ENCODE measurements around the gene IGHMBP2. TPM values are rescaled to one million over a fixed set of nuclear protein-coding genes. Genes with fewer than 3 reads are reported as not detected.

The IGHMBP2 gene
- total RNA-seq, 2 experiments from 2014 or later: 17.5 to 37.9 TPM

GRCh38 chr11:68974421-68975194, 70.9 kb downstream of the IGHMBP2 start:
- CTCF ChIA-PET (ENCODE audit: unreplicated experiment): interaction anchor here (0.5 kb wide), 1 partner anchor 19 kb away, joined by 4 read pairs; no protein-coding TSS in a partner anchor
- H3K36me3 ChIP-seq (ENCODE audit: insufficient read depth, low read length): no peaks in the 10 kb centered on the region
- peak overlapping the region; percentile 88 for H2AFZ ChIP-seq (ENCODE audit: low read length)
- H3K4me2 ChIP-seq (ENCODE audit: low read length): no peak overlapping the region
- POLR2A ChIA-PET: no interaction called here
- DNase-seq (ENCODE audit: low spot score): peak; percentile 57
- H3K9me3 ChIP-seq (ENCODE audit: low read length): no peaks in the 10 kb centered on the region; the same call in 1 of the 2 replicates
- no peak overlapping the region for H3K27ac ChIP-seq (ENCODE audit: low read depth, low read length, poor library complexity, severe bottlenecking)
- no peaks in the 10 kb centered on the region for H3K9me2 ChIP-seq (ENCODE audit: insufficient read depth, low read length)
- H3K4me3 ChIP-seq (ENCODE audit: low read depth, low read length, poor library complexity, severe bottlenecking): no peak overlapping the region
- H3K4me1 ChIP-seq (ENCODE audit: insufficient read depth, low read length, poor library complexity, severe bottlenecking): peaks cover 5% of the 10 kb centered on the region
- intact Hi-C loops (cut with micrococcal nuclease; ENCODE audit: unreplicated experiment): no loop called here
- BruUV-seq (replicated peaks): no TSS peak
- H3K79me2 ChIP-seq (ENCODE audit: insufficient read depth, low read depth, low read length): no peaks in the 10 kb centered on the region
- H4K20me1 ChIP-seq (ENCODE audit: insufficient read depth, low read length): no peaks in the 10 kb centered on the region
- TF ChIP-seq CTCF (conservative IDR thresholded peaks at IDR 0.05; ENCODE audit: low read length): no peak
- TF ChIP-seq EZH2phosphoT487 (IDR thresholded peaks at IDR 0.05; ENCODE audit: borderline replicate concordance, low read depth, low read length): no peak

- no peaks in the 10 kb centered on the region for H3K9me2 ChIP-seq (ENCODE audit: insufficient read depth, low read length)
- TF ChIP-seq CTCF (conservative IDR thresholded peaks at IDR 0.05; ENCODE audit: low read length) (no peak), EZH2phosphoT487 (IDR thresholded peaks at IDR 0.05; ENCODE audit: borderline replicate concordance, low read depth, low read length) (no peak)
- H3K4me2 ChIP-seq (ENCODE audit: low read length): no peak overlapping the region
- no peaks in the 10 kb centered on the region for H3K79me2 ChIP-seq (ENCODE audit: insufficient read depth, low read depth, low read length)
- no peaks in the 10 kb centered on the region for H4K20me1 ChIP-seq (ENCODE audit: insufficient read depth, low read length)
- no peak overlapping the region for H2AFZ ChIP-seq (ENCODE audit: low read length)
- intact Hi-C loops (cut with micrococcal nuclease; ENCODE audit: unreplicated experiment): no loop called here
- no peak for DNase-seq (ENCODE audit: low spot score)
- no peak overlapping the region for H3K27ac ChIP-seq (ENCODE audit: low read depth, low read length, poor library complexity, severe bottlenecking)
- no peak overlapping the region for H3K4me3 ChIP-seq (ENCODE audit: low read depth, low read length, poor library complexity, severe bottlenecking)
- H3K9me3 ChIP-seq (ENCODE audit: low read length): no peaks in the 10 kb centered on the region; the same call in 1 of the 2 replicates
- POLR2A ChIA-PET: no interaction called here
- CTCF ChIA-PET (ENCODE audit: unreplicated experiment): no interaction called here
- H3K36me3 ChIP-seq (ENCODE audit: insufficient read depth, low read length): no peaks in the 10 kb centered on the region
- BruUV-seq (replicated peaks): no TSS peak
- H3K4me1 ChIP-seq (ENCODE audit: insufficient read depth, low read length, poor library complexity, severe bottlenecking): peaks cover 5% of the 10 kb centered on the region
Measured at GRCh38 chr11:68976095-68976494, 72.4 kb downstream of the IGHMBP2 start.

GRCh38 chr11:68976563-68976962, 72.9 kb downstream of the IGHMBP2 start:
- BruUV-seq (replicated peaks): no TSS peak
- CTCF ChIA-PET (ENCODE audit: unreplicated experiment): no interaction called here
- H4K20me1 ChIP-seq (ENCODE audit: insufficient read depth, low read length): no peaks in the 10 kb centered on the region
- no peaks in the 10 kb centered on the region; the same call in 1 of the 2 replicates for H3K9me3 ChIP-seq (ENCODE audit: low read length)
- no peak for DNase-seq (ENCODE audit: low spot score)
- TF ChIP-seq EZH2phosphoT487 (IDR thresholded peaks at IDR 0.05; ENCODE audit: borderline replicate concordance, low read depth, low read length) (no peak), CTCF (conservative IDR thresholded peaks at IDR 0.05; ENCODE audit: low read length) (no peak)
- POLR2A ChIA-PET: no interaction called here
- peaks cover 5% of the 10 kb centered on the region for H3K4me1 ChIP-seq (ENCODE audit: insufficient read depth, low read length, poor library complexity, severe bottlenecking)
- H3K9me2 ChIP-seq (ENCODE audit: insufficient read depth, low read length): no peaks in the 10 kb centered on the region
- no peak overlapping the region for H3K4me3 ChIP-seq (ENCODE audit: low read depth, low read length, poor library complexity, severe bottlenecking)
- no peaks in the 10 kb centered on the region for H3K36me3 ChIP-seq (ENCODE audit: insufficient read depth, low read length)
- H3K27ac ChIP-seq (ENCODE audit: low read depth, low read length, poor library complexity, severe bottlenecking): no peak overlapping the region
- intact Hi-C loops (cut with micrococcal nuclease; ENCODE audit: unreplicated experiment): no loop called here
- H3K79me2 ChIP-seq (ENCODE audit: insufficient read depth, low read depth, low read length): no peaks in the 10 kb centered on the region
- no peak overlapping the region for H2AFZ ChIP-seq (ENCODE audit: low read length)
- H3K4me2 ChIP-seq (ENCODE audit: low read length): no peak overlapping the region
